Upper lobe of left lung (tissue), 4 donors: ENCODE results near the gene DIP2C.

Experiments
- EP300 ChIP-seq, 4 donors: sonication (generic); formaldehyde crosslinking; IDR thresholded peaks; one replicate each; pipeline ENCODE4 v1.5.1; 2017; ENCODE audit warnings: antibody characterized with exemption in 4 of 4, control low read depth in 2 of 4
- POLR2A ChIP-seq, 4 donors: fragments of 450-650 bp; IDR thresholded peaks; one replicate each; pipeline ENCODE4 v1.5.1; 2016 to 2017; ENCODE audit warnings: antibody characterized with exemption in 4 of 4, mild to moderate bottlenecking in 2 of 4
- POLR2AphosphoS5 ChIP-seq, 2 donors: sonication (generic); formaldehyde crosslinking; IDR thresholded peaks; one replicate each; pipeline ENCODE4 v1.5.1; 2017; ENCODE audit warnings: antibody characterized with exemption in 2 of 2
- TF ChIP-seq, protein P1 (sequence below), 6 experiments: fragments of 450-650 bp in 4 of 6; fragments of 200-600 bp in 2 of 6; sonication (generic) in 2 of 6; IDR thresholded peaks; one replicate each; pipeline ENCODE4 v1.5.1; 2016 to 2019; ENCODE audit warnings: antibody characterized with exemption in 6 of 6

DNA sequence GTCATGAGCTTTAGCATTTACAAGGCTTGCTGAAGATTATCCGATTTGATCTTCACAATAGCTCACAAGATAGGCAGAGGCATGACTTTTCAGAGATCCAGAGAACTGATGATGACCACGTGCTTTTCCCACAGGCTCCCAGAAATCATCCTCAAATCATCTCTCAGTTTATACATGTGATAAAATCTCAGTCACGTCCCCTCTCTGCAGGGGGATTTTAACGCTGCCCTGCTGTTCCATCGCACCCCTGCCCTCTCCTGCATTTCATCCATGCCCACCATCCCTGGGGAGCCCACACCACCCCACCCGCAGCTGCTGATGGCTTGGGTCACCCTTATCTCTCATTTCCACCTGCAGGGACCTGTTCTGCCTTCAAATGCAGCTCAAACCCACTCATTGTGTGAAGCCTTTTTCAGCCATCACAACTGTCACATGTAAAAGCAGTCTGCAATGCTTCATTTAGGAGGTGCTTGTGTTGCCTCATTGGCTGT lies 141.8 kb downstream of the DIP2C start:
- TF ChIP-seq, protein P1, sequence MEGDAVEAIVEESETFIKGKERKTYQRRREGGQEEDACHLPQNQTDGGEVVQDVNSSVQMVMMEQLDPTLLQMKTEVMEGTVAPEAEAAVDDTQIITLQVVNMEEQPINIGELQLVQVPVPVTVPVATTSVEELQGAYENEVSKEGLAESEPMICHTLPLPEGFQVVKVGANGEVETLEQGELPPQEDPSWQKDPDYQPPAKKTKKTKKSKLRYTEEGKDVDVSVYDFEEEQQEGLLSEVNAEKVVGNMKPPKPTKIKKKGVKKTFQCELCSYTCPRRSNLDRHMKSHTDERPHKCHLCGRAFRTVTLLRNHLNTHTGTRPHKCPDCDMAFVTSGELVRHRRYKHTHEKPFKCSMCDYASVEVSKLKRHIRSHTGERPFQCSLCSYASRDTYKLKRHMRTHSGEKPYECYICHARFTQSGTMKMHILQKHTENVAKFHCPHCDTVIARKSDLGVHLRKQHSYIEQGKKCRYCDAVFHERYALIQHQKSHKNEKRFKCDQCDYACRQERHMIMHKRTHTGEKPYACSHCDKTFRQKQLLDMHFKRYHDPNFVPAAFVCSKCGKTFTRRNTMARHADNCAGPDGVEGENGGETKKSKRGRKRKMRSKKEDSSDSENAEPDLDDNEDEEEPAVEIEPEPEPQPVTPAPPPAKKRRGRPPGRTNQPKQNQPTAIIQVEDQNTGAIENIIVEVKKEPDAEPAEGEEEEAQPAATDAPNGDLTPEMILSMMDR (IDR thresholded peaks at IDR 0.05) = no peak
- TF ChIP-seq POLR2A (IDR thresholded peaks at IDR 0.05) = no peak
- no peak for TF ChIP-seq POLR2AphosphoS5 (IDR thresholded peaks at IDR 0.05)
- no peak for TF ChIP-seq EP300 (IDR thresholded peaks at IDR 0.05)
